ENCODE measurements around the gene MTM1. TPM values are rescaled to one million over a fixed set of nuclear protein-coding genes. Genes with fewer than 3 reads are reported as not detected.

Gene MTM1
- total RNA-seq, 1 experiment from 2014 or later = 6.4 TPM

DNA sequence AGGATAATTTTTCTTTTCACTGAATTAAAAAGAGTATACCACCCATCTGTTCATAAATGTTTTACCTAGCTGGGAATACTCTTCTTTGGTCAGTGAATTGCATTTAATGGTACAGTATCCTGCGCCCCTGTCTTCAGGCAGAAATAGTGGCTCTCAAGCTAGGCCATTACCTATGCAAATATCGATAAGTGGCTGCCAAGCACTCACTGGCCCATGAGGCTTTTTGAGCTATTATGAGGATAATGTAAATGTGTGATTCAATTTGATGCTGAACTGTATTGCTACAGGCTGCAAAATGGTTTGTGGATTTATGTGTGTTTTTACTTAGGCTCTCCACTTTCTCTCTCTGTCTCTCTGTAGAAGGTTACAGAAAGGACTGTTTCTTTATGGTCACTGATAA is 94.7 kb downstream of the MTM1 start:
- Histone ChIP-seq H4K91ac (ENCODE audit: insufficient read length, low read depth, low read length) (no peak overlapping the region), H3K27ac (ENCODE audit: insufficient read length, low read depth, low read length) (no peak overlapping the region), H3K4me2 (ENCODE audit: insufficient read depth, insufficient read length, low read length) (no peak overlapping the region), H2AFZ (ENCODE audit: low read length) (no peak overlapping the region), H2AK5ac (ENCODE audit: insufficient read length, low read length) (no peak overlapping the region), H4K20me1 (ENCODE audit: control insufficient read depth, insufficient read depth, insufficient read length) (no peaks in the 10 kb centered on the region), H3K9ac (ENCODE audit: extremely low read depth, insufficient read length, low read length) (no peak overlapping the region), H2BK120ac (ENCODE audit: low read depth, low read length, poor library complexity, severe bottlenecking) (no peak overlapping the region), H3K79me2 (ENCODE audit: insufficient read depth, low read length) (no peaks in the 10 kb centered on the region), H2BK15ac (ENCODE audit: low read depth, low read length) (no peak overlapping the region), H3K18ac (ENCODE audit: insufficient read length, low read depth, low read length) (no peak overlapping the region), H3K23me2 (ENCODE audit: insufficient read length, low read depth, low read length, poor library complexity, severe bottlenecking) (no peaks in the 10 kb centered on the region), H4K8ac (replicated peaks; ENCODE audit: insufficient read length, low read depth, low read length) (no peak overlapping the region), H3K56ac (ENCODE audit: insufficient read length, low read depth, low read length) (no peak overlapping the region), H3K14ac (ENCODE audit: insufficient read depth, low read length) (no peak overlapping the region), H2BK20ac (ENCODE audit: low read depth, low read length, poor library complexity, severe bottlenecking) (no peak overlapping the region), H4K5ac (ENCODE audit: insufficient read length, low read depth, low read length) (no peak overlapping the region), H3K4me1 (ENCODE audit: insufficient read depth, low read length) (no peaks in the 10 kb centered on the region), H2BK12ac (ENCODE audit: insufficient read length, low read depth, low read length) (no peak overlapping the region), H2BK5ac (ENCODE audit: insufficient read length, low read length) (no peak overlapping the region), H3K9me3 (ENCODE audit: control insufficient read depth, low read depth, low read length) (no peaks in the 10 kb centered on the region), H3T11ph (ENCODE audit: low read length) (no peak overlapping the region), H3K79me1 (ENCODE audit: insufficient read depth, low read depth, low read length, poor library complexity, severe bottlenecking) (no peaks in the 10 kb centered on the region), H3K4ac (ENCODE audit: low read depth, low read length) (no peak overlapping the region), H3K23ac (ENCODE audit: insufficient read length, low read depth, low read length) (no peak overlapping the region), H3K27me3 (ENCODE audit: insufficient read depth, low read length) (no peaks in the 10 kb centered on the region)
- H3K27ac Mint-ChIP-seq = no peak overlapping the region
- H3K27me3 Mint-ChIP-seq (ENCODE audit: low read depth) = no peaks in the 10 kb centered on the region
- peaks cover 44 to 48% of the 10 kb centered on the region in 2 experiments for H3K9me3 Mint-ChIP-seq
- H3K36me3 Mint-ChIP-seq (ENCODE audit: insufficient read depth in 1 of 3, low read depth in 3 of 3) = peaks cover 15 to 29% (median 15%) of the 10 kb centered on the region in 3 experiments
- no peak for DNase-seq
- no peak overlapping the region for H3K4me3 Mint-ChIP-seq
- H3K4me1 Mint-ChIP-seq = no peaks in the 10 kb centered on the region
- TF ChIP-seq CTCF (conservative IDR thresholded peaks at IDR 0.05) = no peak
- WGBS (ENCODE audit: extremely low coverage, insufficient read length, low lambda C conversion rate) = no CpG with 5 or more reads among the region's 2 CpGs

All from H9 (cell line).